Small intestine (tissue), 7 donors: ENCODE measurements around the gene KCNA2. TPM values are rescaled to one million over a fixed set of nuclear protein-coding genes. Genes with fewer than 3 reads are reported as not detected.
A peak's percentile ranks its signal among the peaks of the same experiment; 100 is the strongest.

Experiments
- DNase-seq, 2 donors: peaks; one replicate each; pipeline versions ENCODE4 v3.0.0 to v3.0.0-alpha.2; 2013
- FAIRE-seq: peaks from 2 replicates; lab custom pipeline; 2012; peaks lifted over from hg19 to GRCh38; lab: Jason Lieb, UNC
- H3K27ac ChIP-seq, 3 donors: one replicate each; pipeline ENCODE4 v1.5.1; 2013; ENCODE audit warnings: low read length in 2 of 3, mild to moderate bottlenecking in 2 of 3, control low read depth in 1 of 3, inconsistent platforms in 1 of 3, low read depth in 1 of 3, moderate library complexity in 1 of 3
- H3K27me3 ChIP-seq, 3 donors: one replicate each; pipeline ENCODE4 v1.6.1; 2013; ENCODE audit warnings: low read length in 3 of 3, inconsistent platforms in 1 of 3; ENCODE audit not compliant: control insufficient read depth in 3 of 3, insufficient read depth in 3 of 3
- H3K36me3 ChIP-seq, 3 donors: one replicate each; pipeline ENCODE4 v1.6.1; 2013; ENCODE audit warnings: low read length in 3 of 3, inconsistent platforms in 1 of 3, low read depth in 1 of 3, mild to moderate bottlenecking in 1 of 3, moderate library complexity in 1 of 3; ENCODE audit not compliant: control insufficient read depth in 3 of 3, insufficient read depth in 2 of 3
- H3K4me1 ChIP-seq, 3 donors: one replicate each; pipeline ENCODE4 v1.6.1; 2013; ENCODE audit warnings: low read length in 2 of 3, inconsistent platforms in 1 of 3, low read depth in 1 of 3, mild to moderate bottlenecking in 1 of 3, moderate library complexity in 1 of 3; ENCODE audit not compliant: control insufficient read depth in 3 of 3, insufficient read depth in 2 of 3
- H3K4me3 ChIP-seq, 3 donors: one replicate each; pipeline ENCODE4 v1.5.1; 2013; ENCODE audit warnings: low read length in 3 of 3, control low read depth in 1 of 3, inconsistent platforms in 1 of 3, low read depth in 1 of 3, mild to moderate bottlenecking in 1 of 3, moderate library complexity in 1 of 3
- H3K9me3 ChIP-seq, 2 donors: one replicate each; pipeline ENCODE4 v1.6.1; 2013; ENCODE audit warnings: low read depth in 1 of 2, low read length in 1 of 2; ENCODE audit not compliant: control insufficient read depth in 2 of 2, insufficient read depth in 1 of 2
- WGBS, 3 donors: extraction: QIAGEN DNeasy Blood & Tissue Kit; methylation state at CpG; one replicate each; pipeline ENCODE4 v1.1.7; 2013; 5-methylcytosine and 5-hydroxymethylcytosine counted together
- polyA plus RNA-seq, 4 donors: library from polyadenylated mRNA; stranded (reverse) in 3 of 4; unstranded in 1 of 4; fragments of 200-250 nt in 3 of 4; fragments of 120-200 nt in 1 of 4; gene quantifications; one replicate each; pipeline versions ENCODE4 v1.2.1 to v1.2.3, GENCODE V29; 2013
- donor health status: healthy with polysubstance abuse.
- donor health status: control.
- donor health status: control.
- donor health status: Bipolar disorder and iron deficiency.
- donor health status: healthy.

KCNA2 gene
- polyA plus RNA-seq, 4 donors, result 0.18 to 0.28 TPM; not detected in 2

- H3K4me1 ChIP-seq, result no peaks in the 10 kb centered on the region
- WGBS, 3 donors, result 2 to 5% (median 4%) methylated on average over 24 to 27 of the region's 27 CpGs
- H3K27ac ChIP-seq, result peak overlapping the region in 2 of 3 donors; percentile 8 to 85
- no peaks in the 10 kb centered on the region for H3K36me3 ChIP-seq
- peaks cover 0 to 23% (median 3%) of the 10 kb centered on the region in 3 donors for H3K27me3 ChIP-seq
- FAIRE-seq, result no peak
- H3K9me3 ChIP-seq, result no peaks in the 10 kb centered on the region
- H3K4me3 ChIP-seq, result peak overlapping the region in 1 of 3 donors; percentile 29
- peak; percentile 64 to 75 for DNase-seq
Observed at GRCh38 chr1:110619412-110620249, 13.5 kb upstream of the KCNA2 start.

GRCh38 chr1:110618668-110619067 is 12.5 kb upstream of the KCNA2 start:
- peaks cover 0 to 25% (median 3%) of the 10 kb centered on the region in 3 donors for H3K27me3 ChIP-seq
- H3K4me1 ChIP-seq, result no peaks in the 10 kb centered on the region
- no peaks in the 10 kb centered on the region for H3K36me3 ChIP-seq
- WGBS, 3 donors, result 21 to 60% (median 40%) methylated on average over 5 of the region's 5 CpGs
- DNase-seq (no peak), FAIRE-seq (no peak)
- no peak overlapping the region for H3K4me3 ChIP-seq
- no peaks in the 10 kb centered on the region for H3K9me3 ChIP-seq
- no peak overlapping the region for H3K27ac ChIP-seq

- no peaks in the 10 kb centered on the region for H3K4me1 ChIP-seq
- no peaks in the 10 kb centered on the region for H3K9me3 ChIP-seq
- no peaks in the 10 kb centered on the region for H3K36me3 ChIP-seq
- no peak for DNase-seq
- H3K4me3 ChIP-seq, result no peak overlapping the region
- WGBS, 3 donors, result 86 to 90% (median 89%) methylated on average over 5 of the region's 5 CpGs
- FAIRE-seq, result no peak
- no peak overlapping the region for H3K27ac ChIP-seq
- H3K27me3 ChIP-seq, result peaks cover 0 to 33% (median 3%) of the 10 kb centered on the region in 3 donors
Observed at GRCh38 chr1:110617589-110617988, 11.4 kb upstream of the KCNA2 start.

- Histone ChIP-seq H3K4me1 (no peaks in the 10 kb centered on the region), H3K4me3 (no peak overlapping the region), H3K36me3 (no peaks in the 10 kb centered on the region), H3K9me3 (no peaks in the 10 kb centered on the region), H3K27ac (no peak overlapping the region), H3K27me3 (peaks cover 0 to 33% (median 3%) of the 10 kb centered on the region in 3 donors)
- FAIRE-seq, result no peak
- WGBS, 3 donors, result 79 to 81% (median 80%) methylated on average over 3 of the region's 3 CpGs
- DNase-seq, result no peak
Observed at GRCh38 chr1:110617116-110617515, 11.0 kb upstream of the KCNA2 start.

GRCh38 chr1:110616587-110616986 is 10.4 kb upstream of the KCNA2 start:
- Histone ChIP-seq H3K4me1 (no peaks in the 10 kb centered on the region), H3K36me3 (no peaks in the 10 kb centered on the region), H3K4me3 (no peak overlapping the region), H3K9me3 (no peaks in the 10 kb centered on the region), H3K27ac (no peak overlapping the region), H3K27me3 (peaks cover 0 to 35% (median 3%) of the 10 kb centered on the region in 3 donors)
- DNase-seq, result peak in 1 of 2 donors; percentile 31
- no peak for FAIRE-seq
- 7 to 22% (median 11%) methylated on average over 3 of the region's 3 CpGs for WGBS, 3 donors

GRCh38 chr1:110615548-110616130 is 9.5 kb upstream of the KCNA2 start:
- H3K4me1 ChIP-seq, result no peaks in the 10 kb centered on the region
- H3K9me3 ChIP-seq, result no peaks in the 10 kb centered on the region
- H3K36me3 ChIP-seq, result no peaks in the 10 kb centered on the region
- no peak overlapping the region for H3K4me3 ChIP-seq
- DNase-seq (peak; percentile 64 to 69), FAIRE-seq (no peak)
- 24 to 27% (median 26%) methylated on average over 9 of the region's 9 CpGs for WGBS, 3 donors
- peaks cover 0 to 39% (median 3%) of the 10 kb centered on the region in 3 donors for H3K27me3 ChIP-seq
- no peak overlapping the region for H3K27ac ChIP-seq

GRCh38 chr1:110612060-110612745 is 6.0 kb upstream of the KCNA2 start:
- no peaks in the 10 kb centered on the region for H3K4me1 ChIP-seq
- WGBS, 3 donors, result 32 to 59% (median 44%) methylated on average over 10 of the region's 10 CpGs
- H3K9me3 ChIP-seq, result no peaks in the 10 kb centered on the region
- no peak overlapping the region for H3K4me3 ChIP-seq
- DNase-seq (peak; percentile 32), FAIRE-seq (no peak)
- no peak overlapping the region for H3K27ac ChIP-seq
- peaks cover 0 to 59% (median 18%) of the 10 kb centered on the region in 3 donors for H3K27me3 ChIP-seq
- no peaks in the 10 kb centered on the region for H3K36me3 ChIP-seq

GRCh38 chr1:110610696-110611286 is 4.6 kb upstream of the KCNA2 start:
- Histone ChIP-seq H3K36me3 (no peaks in the 10 kb centered on the region), H3K27ac (no peak overlapping the region), H3K4me1 (no peaks in the 10 kb centered on the region), H3K4me3 (no peak overlapping the region), H3K9me3 (no peaks in the 10 kb centered on the region), H3K27me3 (peaks cover 2 to 67% (median 23%) of the 10 kb centered on the region in 3 donors)
- FAIRE-seq (no peak), DNase-seq (no peak)
- 78 to 91% (median 83%) methylated on average over 4 of the region's 4 CpGs for WGBS, 3 donors
